ENCODE results near the gene S100B. TPM values are rescaled to one million over a fixed set of nuclear protein-coding genes. Genes with fewer than 3 reads are reported as not detected.

Gene S100B
- under 1 TPM; 0.36 to 0.68 TPM for total RNA-seq

GRCh38 chr21:46604975-46605766 lies at the start of gene S100B:
Gene S100B, minus strand, starts transcription at chr21:46605082. Its CDS starts 2,667 bp downstream, at chr21:46602415.

GRCh38 chr21:46635324-46636180 lies 30.7 kb upstream of the S100B start, which contains the start of gene PRMT2:
Gene PRMT2, plus strand, starts transcription at chr21:46635674. Its CDS starts 1,278 bp downstream, at chr21:46636952.

Other genes with a start within 250 kb of the S100B start
- gene DIP2A, start 146.2 kb downstream of the S100B start, total RNA-seq, result 10 to 100 TPM; 60.8 to 61.0 TPM
- 100 to 1,000 TPM; 142 to 148 TPM for gene PRMT2, start 30.6 kb upstream of the S100B start, total RNA-seq